CMK (cell line): ENCODE results near the gene RARRES2.

Source experiments
- DNase-seq: peaks from one replicate; pipeline ENCODE4 v3.0.0-alpha.2; 2010; ENCODE audit warnings: low read depth

Gene RARRES2

DNA sequence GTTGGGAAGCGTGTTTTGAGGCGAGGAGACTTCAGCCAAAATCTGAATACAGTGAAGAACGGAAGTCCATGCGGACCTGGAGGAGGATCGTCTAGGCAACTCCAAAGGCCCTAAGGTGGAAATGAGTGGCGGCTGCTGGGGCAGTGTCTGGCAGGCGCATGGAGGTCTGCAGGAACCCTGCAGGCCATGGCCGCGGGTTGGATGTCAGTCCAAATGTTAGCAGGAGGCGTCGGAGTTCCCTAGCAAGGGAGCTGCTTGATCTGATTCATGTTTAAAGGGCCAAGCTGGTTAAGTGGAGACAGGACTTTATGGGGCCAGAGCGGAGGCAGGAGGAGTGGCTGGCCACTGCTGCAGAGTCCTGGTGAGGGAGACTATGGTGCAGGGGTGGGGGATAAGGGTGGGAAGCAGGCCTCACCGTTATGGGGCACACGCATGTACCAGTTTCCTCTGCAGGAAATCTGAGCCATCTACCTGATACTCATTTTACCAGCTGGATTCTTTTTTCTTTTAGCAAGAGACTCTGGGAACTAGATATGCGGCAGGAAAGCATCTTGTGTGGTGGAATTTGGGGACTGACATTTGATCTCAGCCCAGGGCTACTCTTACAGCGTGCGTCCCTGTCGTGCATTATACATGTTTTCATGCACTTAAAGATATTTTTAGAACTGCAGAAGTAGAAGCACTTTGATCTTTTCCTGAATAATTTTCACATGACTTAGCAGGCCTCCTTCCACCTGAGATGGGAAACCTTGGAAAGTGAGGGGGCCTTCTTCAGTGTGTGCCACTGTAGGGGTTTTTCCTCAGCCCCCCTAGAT lies 20.6 kb upstream of the RARRES2 start:
- DNase-seq = no peak

DNA sequence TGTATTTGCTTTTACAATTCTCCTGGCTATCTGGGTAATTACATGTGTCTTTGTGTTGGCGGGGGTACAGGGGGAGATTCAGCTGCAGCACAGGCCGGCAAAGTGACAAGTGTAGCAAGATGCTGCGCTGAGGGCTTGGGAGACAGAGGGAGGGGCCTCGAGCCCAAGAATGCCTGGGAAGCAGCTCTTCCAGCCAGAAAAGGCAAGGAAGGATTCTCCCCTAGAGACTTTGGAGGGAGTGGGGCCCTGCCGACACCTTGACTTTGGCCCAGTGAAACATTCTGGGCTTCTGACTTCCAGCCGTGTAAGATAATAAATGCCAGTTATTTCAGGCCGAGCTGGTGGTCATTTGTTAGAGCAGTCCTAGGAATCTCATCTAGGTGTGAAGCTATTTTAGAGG lies 20.0 kb upstream of the RARRES2 start:
- DNase-seq = no peak

DNA sequence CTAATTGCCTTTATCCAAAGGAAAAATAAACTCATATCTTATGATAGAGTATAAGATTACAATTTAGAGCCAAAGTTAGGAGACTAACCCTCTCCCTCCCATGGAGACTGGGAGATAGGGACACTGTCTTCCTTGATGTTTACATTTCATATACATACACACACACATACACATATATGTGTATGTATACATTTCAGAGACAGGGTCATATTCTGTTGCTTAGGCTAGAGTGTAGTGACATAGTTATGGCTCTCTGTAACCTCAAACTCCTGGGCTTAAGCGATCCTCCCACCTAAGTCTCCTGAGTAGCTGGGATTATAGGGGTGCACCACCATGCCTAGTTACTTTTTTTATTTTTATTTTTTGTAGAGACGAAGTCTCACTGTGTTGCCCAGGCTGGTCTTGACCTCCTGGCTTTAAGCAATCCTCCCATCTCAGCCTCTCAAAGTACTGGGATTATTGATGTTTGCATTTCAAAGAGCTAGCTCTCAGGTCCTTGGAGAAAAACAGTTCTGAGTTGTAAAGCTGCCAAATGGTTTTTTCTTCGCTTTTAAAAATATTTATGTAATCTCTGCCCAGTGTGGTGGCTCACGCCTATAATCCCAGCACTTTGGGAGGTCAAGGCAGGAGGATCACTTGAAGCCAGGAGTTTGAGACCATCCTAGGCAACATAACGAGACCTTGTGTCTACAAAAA lies 19.1 kb upstream of the RARRES2 start:
- DNase-seq = no peak

DNA sequence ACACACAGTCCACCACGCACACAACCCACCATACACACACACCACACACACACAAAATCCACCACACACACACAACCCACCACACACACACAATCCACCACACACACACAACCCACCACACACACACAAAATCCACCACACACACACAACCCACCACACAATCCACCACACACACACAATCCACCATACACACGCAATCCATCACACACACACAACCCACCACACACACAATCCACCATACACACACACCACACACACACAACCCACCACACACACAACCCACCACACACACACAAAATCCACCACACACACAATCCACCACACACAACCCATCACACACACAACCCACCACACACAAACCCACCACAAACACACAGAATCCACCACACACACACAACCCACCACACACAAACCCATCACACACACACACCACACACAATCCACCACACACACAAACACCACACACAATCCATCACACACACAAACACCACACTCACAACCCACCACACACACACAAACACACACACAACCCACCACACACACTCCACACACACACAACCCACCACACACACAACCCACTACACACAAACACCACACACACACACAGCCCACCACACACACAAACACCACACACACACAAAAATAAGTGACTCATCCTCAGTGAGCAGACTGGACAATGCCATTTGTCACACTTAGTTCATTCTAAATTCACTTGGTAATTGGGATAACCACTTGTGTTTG lies 18.4 kb upstream of the RARRES2 start:
- no peak for DNase-seq

DNA sequence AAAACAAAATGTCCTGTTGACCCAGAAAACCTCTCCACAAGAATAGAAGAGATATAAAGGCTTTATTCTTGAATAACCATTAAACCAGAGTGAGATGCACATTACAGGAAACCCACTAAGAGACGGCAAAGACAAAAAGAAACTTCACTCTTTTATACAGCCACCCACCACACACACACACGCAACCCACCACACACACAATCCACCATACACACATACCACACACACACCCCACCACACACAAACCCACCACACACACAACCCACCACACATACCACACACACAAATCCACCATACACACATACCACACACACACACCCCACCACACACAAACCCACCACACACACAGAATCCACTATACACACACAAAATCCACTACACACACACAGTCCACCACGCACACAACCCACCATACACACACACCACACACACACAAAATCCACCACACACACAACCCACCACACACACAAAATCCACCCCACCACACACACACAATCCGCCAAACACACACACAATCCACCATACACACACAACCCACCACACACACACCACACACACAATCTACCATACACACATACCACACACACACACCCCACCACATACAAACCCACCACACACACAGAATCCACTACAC lies 17.7 kb upstream of the RARRES2 start:
- DNase-seq = no peak

DNA sequence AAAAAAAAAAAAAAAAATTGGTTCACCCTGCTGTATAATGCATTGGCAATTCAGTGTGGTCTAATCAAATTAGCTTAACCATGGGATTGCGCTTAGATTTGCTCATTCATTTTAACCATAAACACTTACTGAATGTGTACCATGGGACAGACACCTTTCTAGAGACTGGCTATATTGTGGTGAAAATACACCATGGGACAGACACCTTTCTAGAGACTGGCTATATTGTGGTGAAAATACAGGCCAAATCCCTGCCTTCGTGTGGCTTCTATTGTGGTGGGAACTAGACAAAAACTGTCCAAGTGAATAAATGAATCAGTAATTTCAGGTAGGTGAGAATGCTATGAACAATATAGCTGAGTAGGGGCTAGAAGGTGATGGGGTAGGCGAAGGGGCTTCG lies 17.0 kb upstream of the RARRES2 start:
- DNase-seq = no peak

DNA sequence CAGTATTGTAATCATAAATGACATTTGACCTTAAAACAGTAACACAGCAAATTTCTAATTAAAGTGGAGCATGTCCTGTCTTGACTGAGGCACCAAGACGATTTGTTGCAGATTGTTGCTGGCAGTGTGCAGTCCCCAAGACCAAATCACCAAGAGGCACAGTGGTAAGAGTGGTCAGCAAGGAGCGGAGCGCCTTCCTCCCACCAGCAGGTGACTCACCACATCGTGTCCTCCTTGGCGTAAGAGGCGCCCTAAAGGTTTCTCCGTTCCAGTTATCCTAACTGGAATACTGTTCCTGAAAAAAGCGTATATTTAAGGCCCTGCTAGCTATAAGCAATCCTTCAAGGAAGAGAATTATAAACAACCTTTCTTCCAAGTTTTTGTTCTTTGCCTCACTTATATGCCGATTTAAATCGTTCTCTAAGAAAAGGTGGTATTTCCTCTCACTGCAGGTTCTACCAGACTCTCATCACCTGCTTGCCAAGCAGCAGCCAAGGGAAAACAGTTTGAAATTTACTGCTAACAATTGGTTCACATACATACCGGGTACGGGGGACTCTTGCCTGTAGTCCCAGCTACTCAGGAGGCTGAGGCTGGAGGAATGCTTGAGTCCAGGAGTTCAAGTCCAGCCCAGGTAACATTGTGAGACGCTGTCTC lies 16.5 kb upstream of the RARRES2 start:
- no peak for DNase-seq

DNA sequence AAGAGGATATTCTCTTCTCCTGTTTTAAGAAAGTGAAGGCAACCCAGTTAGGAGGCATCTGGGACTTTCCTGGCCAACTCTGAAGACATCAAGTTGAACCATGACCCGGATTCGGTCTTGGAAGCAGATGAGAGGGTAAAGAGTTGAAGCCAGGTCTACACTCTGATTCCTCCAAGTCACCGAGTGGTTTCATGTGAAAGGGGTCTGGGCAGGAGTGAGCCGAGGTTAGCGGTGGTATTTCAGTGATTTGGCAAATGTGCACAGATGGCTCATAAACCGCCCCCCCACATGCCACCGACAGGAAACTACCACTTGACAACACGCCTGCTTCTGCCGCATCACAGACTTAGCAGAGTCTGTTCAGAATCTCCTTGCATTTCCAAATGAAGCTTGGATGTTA lies 15.8 kb upstream of the RARRES2 start:
- DNase-seq = no peak

DNA sequence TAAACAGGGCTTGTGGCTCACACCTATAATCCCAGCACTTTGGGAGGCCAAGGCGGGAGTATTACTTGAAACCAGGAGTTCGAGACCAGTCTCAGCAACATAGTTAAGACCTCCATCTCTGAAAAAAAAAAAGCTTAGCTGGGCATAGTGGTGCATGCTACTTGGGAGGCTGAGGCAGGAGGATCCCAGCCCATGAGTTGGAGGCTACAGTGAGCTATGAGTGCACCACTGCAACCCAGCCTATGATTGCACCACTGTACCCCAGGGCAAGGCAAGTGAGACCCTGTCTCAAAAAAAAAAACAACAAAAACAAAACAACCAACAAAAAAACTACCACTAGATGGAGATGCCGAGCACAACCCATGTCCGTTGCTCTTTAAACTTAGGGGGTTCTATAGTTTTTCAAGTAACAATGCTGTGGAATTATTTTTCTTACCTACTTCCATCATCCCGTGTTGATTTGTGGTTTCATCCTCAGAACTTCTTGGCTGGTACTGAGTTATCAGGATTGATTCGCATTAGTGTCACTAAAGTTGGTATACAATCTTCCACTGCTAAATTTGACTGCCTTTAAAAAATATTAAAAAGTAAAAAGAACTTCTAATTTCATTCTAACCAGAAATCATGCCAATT lies 15.0 kb upstream of the RARRES2 start:
- DNase-seq = no peak

DNA sequence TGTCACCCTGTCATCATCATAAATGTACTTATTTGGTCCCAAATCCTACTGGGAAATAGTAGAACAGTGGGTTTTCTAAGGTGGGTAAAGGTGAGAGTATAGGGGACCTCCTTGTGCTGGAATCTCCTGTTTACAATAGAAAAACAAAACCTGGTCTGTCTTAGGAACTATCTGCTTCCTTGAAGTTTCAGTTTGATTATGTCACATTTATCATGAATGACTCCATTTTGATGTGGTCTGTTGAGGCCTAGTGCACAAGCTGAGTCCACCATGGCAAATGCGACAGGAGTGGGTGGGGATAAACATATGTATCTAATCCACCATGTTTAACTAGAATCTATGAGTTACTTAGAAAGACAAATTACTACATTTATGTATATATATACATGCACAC lies 14.2 kb upstream of the RARRES2 start:
- DNase-seq = no peak

DNA sequence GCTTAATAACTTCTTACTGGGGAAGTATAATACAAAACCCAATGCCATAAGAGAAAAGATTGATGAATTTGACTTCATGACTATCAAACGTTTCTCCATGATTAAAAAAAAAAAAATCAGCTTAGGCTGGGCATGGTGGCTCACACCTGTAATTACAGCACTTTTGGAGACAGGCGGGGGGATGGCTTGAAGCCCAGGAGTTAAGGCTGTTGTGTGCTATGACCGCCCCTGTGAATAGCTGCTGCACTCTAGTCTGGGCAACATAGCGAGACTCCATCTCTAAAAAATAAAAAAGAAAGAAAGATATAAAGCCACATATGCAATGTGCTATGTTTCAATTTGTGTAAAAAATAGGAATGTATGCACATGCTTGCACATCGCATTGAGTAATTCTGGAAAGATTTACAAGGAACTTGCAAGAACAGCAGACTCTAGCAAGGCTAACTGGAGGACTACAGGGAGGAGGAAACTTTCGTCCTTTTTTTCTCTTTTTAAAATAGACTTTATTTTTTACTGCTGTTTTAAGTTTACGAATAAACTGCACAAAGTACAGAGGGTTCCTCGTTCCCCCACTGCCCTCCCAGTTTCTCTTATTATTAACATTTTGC lies 10.3 kb upstream of the RARRES2 start:
- no peak for DNase-seq

DNA sequence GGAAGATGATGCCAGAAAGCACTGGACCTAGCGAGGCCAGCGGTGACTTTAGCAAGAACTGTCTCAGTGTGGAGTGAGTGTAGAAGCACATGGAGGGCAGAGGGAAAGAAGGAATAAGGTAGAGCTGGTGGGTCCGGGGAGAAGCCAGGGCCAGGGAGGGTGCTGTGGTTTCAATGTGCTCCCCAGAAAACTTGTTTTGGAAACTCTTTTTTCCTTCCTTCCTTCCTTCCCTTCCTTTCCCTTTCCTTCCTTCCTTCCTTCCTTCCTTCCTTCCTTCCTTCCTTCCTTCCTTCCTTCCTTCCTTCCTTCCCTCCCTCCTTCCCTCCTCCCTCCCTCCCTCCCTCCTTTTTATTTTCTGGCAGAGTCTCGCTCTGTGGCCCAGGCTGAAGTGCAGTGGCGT lies 5.5 kb upstream of the RARRES2 start:
- DNase-seq = no peak

DNA sequence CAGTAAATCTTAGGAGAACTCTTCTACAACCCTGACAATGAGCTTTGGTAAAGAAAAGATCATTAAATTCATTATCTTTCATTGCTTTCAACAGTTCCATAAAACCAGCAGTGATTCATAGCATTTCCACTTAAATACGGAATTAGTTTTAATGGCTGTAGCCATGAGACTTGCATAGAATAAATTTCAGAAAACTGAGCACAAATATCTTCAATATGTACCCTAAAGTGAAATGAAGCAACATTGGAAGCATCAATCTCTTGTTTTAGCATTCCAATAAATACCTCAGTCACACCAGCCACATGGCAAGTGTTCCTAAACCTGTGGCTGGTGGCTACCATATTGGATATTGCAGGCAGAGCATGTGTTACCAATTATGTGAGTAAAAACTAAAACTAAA lies 3.6 kb upstream of the RARRES2 start:
- no peak for DNase-seq

DNA sequence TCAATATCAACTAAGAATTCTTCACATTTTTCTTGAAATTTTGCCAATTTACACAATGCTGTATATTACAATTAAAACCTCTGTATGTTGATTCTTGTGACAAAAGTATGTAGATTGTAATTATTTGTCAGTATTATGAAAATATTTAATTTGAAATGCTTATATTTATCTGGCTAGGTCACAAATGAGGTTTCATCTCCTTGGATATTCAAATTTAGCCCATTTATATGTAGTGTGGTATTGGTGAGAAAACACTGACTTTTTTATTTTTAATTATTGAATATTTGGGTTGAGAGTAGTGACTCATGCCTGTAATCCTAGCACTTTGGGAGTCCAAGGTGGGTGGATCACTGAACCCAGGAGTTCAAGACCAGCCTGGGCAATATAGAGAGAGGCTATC lies 2.9 kb upstream of the RARRES2 start:
- DNase-seq = no peak

DNA sequence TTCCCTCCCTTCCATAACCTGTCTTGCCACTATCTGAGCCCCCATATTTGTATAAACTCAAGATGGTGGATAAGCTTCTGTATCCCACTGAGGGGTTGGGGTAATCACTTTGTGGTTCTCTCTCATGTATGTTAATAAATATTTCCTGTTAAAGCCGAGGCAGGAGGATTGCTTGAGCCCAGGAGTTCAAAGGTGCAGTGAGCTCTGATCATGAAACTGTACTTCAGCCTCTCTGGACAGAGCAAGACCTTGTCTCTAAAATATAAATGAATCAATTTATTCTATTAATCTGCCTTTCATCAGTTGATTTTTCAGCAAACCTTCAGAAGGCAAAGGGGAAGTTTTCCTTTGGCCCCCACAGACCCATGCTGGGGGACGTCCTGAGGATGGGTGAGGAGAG lies 1.8 kb upstream of the RARRES2 start:
- DNase-seq = no peak

DNA sequence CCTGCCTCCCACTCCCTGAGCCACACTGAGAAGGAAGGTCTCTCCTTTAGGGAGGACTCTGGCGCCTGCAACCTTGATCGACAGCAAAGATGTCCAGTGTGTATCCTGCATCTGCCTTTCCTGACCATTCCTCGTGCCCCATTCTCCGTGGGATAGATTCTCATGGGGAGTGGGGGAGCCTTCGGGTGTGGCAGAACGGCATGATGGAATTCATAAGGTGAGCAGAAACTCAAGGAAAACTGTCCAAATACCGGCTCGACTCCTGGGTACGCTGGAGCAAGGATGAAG lies 636 bp upstream of the RARRES2 start:
- no peak for DNase-seq

DNA sequence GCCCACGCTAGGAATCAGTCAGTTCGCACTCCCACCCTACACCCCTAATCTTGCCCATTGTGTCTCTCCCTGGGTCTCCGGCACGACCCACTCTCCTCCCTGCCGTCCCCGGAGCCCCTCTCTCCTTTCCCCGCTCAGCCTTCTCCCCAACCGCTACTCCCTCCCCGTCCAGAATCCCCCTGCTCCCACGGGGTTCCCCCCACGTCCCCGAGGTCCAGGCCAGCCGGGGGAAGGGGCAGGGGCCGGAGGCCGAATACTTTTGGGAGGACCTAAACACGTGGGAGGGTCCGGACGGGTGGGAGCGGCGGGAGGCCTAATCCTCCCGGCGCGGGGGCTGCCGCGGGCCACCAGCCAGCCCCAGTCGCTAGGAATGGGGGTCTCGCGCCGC lies 560 bp downstream of the RARRES2 start:
- no peak for DNase-seq

DNA sequence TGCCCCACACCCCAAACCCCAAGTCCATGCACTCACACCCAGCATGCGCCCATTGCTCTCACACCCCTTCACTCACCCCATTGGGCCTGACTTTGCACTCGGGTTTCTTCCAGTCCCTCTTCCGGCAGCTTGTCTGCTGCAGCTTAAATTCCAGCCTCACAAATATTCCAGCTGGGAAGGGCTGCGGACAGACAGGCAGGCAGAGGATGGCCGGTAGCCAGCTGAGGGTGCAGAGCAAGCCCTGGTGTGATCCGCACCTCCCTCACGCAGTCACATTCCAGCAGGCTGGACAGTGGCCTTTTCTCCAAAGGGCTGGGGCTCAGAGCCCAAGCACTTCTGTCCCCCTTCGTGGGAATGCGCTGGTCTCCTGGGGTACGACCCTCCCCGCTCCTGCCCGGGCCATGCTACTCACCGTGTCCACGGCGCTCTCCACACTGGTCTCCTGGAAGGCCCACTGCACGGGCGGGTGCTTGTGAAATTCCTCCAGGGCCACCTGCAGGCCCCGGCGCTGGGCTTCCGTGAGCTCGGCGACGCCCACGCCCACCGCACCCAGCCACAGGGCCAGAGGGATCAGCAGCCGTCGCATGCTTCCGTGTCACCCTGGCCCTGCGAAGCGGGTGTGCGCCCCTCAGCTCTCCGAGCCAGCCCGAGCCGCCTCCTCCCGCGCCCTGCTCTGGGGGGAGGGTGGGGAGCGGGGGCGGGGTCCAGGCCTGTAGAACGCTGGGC lies 1.2 kb downstream of the RARRES2 start:
- DNase-seq = no peak

DNA sequence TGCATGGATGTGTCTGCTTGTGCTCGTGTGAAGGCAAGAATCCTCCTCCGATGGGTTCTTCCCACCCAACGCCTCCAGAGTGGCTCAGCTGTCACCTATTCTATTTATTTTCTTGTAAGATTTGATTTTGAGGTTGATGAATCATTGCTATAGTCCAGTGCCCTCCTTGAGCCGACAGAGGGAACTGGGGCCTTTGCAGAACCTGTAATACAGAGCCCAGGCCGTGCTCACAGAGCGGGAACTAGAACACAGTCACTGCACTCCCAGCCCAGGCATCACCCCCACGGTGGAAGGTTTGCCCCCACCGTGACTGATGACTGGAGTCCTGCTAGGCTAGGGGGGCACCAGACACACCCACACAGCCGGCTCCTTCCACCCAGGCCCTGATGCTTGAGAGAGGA lies 2.0 kb downstream of the RARRES2 start:
- DNase-seq = no peak

DNA sequence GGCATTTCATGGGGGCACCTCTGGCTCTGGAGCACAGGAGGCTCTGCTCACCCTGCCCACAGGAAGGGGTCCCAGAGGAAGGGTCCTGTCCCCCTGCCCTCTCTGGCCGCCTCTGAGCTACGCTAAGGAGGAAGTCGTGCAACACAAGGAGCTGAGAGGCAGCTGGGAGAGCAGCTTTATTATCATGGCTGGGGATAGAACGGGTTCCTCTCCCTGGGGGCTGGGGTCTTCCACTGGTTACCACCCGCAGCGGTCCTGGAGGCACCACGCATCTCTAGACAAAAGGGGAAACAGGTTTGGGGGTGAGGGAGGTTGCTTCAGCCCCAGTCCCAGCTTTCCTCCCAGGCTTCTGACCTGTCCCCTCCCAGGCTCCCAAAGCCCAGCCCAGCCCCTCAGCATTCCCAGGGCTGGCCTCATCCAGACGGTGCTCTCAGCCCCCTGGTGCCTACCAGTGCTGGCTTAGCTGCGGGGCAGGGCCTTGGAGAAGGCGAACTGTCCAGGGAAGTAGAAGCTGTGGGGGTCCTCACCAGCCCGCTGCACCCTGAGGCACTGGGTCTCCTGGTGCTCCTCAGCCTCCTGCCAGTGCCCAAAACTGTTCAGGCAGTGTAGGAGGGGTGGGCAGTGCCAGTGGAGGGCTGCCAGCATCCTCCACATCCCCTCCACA lies 3.1 kb downstream of the RARRES2 start:
- DNase-seq = no peak
